H1 (cell line): Measurements from ENCODE around the gene MUC4. TPM values are rescaled to one million over a fixed set of nuclear protein-coding genes. Genes with fewer than 3 reads are reported as not detected.

ENCODE experiments used
- CTCF ChIA-PET: fragments of 300-600 bp; sonication (Branson Sonifier 250); formaldehyde crosslinking; loops from one replicate; lab custom pipeline; 2021; ENCODE audit not compliant: partially characterized antibody; lab: Charles Lee
- POLR2A ChIA-PET: fragments of 300-600 bp; sonication (Branson Sonifier 250); formaldehyde crosslinking; loops from one replicate; lab custom pipeline; 2021; ENCODE audit warnings: inconsistent platforms; ENCODE audit not compliant: partially characterized antibody; lab: Charles Lee
- DNase-seq, 2 experiments: peaks; one replicate each; pipeline versions ENCODE4 v3.0.0 to v3.0.0-alpha.2; 2010 to 2022; ENCODE audit warnings: low spot score in 2 of 2, low read depth in 1 of 2, mixed read lengths in 1 of 2
- FAIRE-seq: peaks from 2 replicates; lab custom pipeline; 2011; peaks lifted over from hg19 to GRCh38; lab: Jason Lieb, UNC
- H2AFZ ChIP-seq: 2 replicates; pipeline ENCODE4 v1.8.1; 2012; ENCODE audit warnings: low read length, inconsistent platforms
- H2AK5ac ChIP-seq: 2 replicates; pipeline ENCODE4 v1.6.1; 2013; ENCODE audit warnings: low read depth, low read length
- H2BK120ac ChIP-seq: replicated peaks from 2 replicates; pipeline ENCODE3; 2013; ENCODE audit warnings: low read depth, low read length, inconsistent platforms
- H2BK12ac ChIP-seq: 2 replicates; pipeline ENCODE4 v1.6.1; 2013; ENCODE audit warnings: low read depth, low read length
- H2BK15ac ChIP-seq: 2 replicates; pipeline ENCODE4 v1.6.1; 2013; ENCODE audit warnings: low read length
- H2BK20ac ChIP-seq: 2 replicates; pipeline ENCODE4 v1.6.1; 2013; ENCODE audit warnings: low read length
- H2BK5ac ChIP-seq: 2 replicates; pipeline ENCODE4 v1.6.1; 2013; ENCODE audit warnings: low read depth, low read length
- H3K14ac ChIP-seq: 2 replicates; pipeline ENCODE4 v1.6.1; 2013; ENCODE audit warnings: inconsistent platforms; ENCODE audit not compliant: insufficient read length
- H3K18ac ChIP-seq: 2 replicates; pipeline ENCODE4 v1.6.1; 2013; ENCODE audit warnings: low read length; ENCODE audit errors: extremely low read depth
- H3K23ac ChIP-seq: 2 replicates; pipeline ENCODE4 v1.6.1; 2013; ENCODE audit warnings: inconsistent platforms; ENCODE audit not compliant: insufficient read length
- H3K23me2 ChIP-seq: 2 replicates; pipeline ENCODE4 v1.6.1; 2013; ENCODE audit warnings: low read depth, low read length
- H3K27ac ChIP-seq: 2 replicates; pipeline ENCODE4 v1.6.1; 2011; ENCODE audit warnings: low read depth, low read length, inconsistent platforms
- H3K27me3 ChIP-seq, 4 experiments: replicated peaks in 1 of 4; 1 replicate in 1 of 4; 2 replicates in 3 of 4; pipeline versions ENCODE4 v1.6.1 to v1.8.1; 2011 to 2013; ENCODE audit warnings: low read length in 3 of 4, mild to moderate bottlenecking in 3 of 4, inconsistent platforms in 2 of 4, mixed read lengths in 2 of 4, moderate library complexity in 1 of 4; ENCODE audit not compliant: control insufficient read depth in 3 of 4, insufficient read depth in 3 of 4; ENCODE audit errors: extremely low read depth in 1 of 4
- H3K36me3 ChIP-seq, 4 experiments: 2 replicates each; pipeline versions ENCODE4 v1.6.1 to v1.8.1; 2011 to 2013; ENCODE audit warnings: mild to moderate bottlenecking in 4 of 4, low read length in 3 of 4, moderate library complexity in 2 of 4, control low read depth in 1 of 4, inconsistent platforms in 1 of 4; ENCODE audit not compliant: insufficient read depth in 4 of 4, control insufficient read depth in 2 of 4
- H3K4ac ChIP-seq: replicated peaks from 2 replicates; pipeline ENCODE3; 2013; ENCODE audit warnings: low read length, low read depth, mixed read lengths, inconsistent platforms; ENCODE audit not compliant: insufficient read length
- H3K4me1 ChIP-seq, 4 experiments: replicated peaks in 1 of 4; 1 replicate in 1 of 4; 2 replicates in 3 of 4; pipeline versions ENCODE4 v1.6.1 to v1.8.1; 2011 to 2013; ENCODE audit warnings: low read length in 3 of 4, inconsistent platforms in 2 of 4, mixed read lengths in 1 of 4; ENCODE audit not compliant: insufficient read depth in 4 of 4, control insufficient read depth in 3 of 4
- H3K4me2 ChIP-seq, 2 experiments: 2 replicates each; pipeline versions ENCODE4 v1.6.1 to v1.8.1; 2011 to 2013; ENCODE audit warnings: low read depth in 2 of 2, low read length in 2 of 2, control low read depth in 1 of 2, inconsistent platforms in 1 of 2, mild to moderate bottlenecking in 1 of 2; ENCODE audit not compliant: insufficient read depth in 1 of 2
- H3K4me3 ChIP-seq, 4 experiments: fragments of 200-600, 300-600 bp in 1 of 4; sonication (generic), shearing (Covaris generic), sonication (Bioruptor Twin) in 1 of 4; 2 replicates each; pipeline versions ENCODE4 v1.5.1 to v1.8.1; 2011 to 2016; ENCODE audit warnings: low read length in 4 of 4, low read depth in 3 of 4, control low read depth in 2 of 4, inconsistent platforms in 2 of 4, mild to moderate bottlenecking in 2 of 4, mixed read lengths in 1 of 4, moderate library complexity in 1 of 4; ENCODE audit not compliant: insufficient read depth in 2 of 4; ENCODE audit errors: extremely low read depth in 1 of 4
- H3K56ac ChIP-seq: replicated peaks from 2 replicates; pipeline ENCODE3; 2013; ENCODE audit warnings: low read depth, mild to moderate bottlenecking, mixed read lengths, low read length, inconsistent platforms; ENCODE audit not compliant: insufficient read length
- H3K79me1 ChIP-seq: 2 replicates; pipeline ENCODE4 v1.6.1; 2013; ENCODE audit warnings: low read depth, low read length, control low read depth
- H3K79me2 ChIP-seq, 2 experiments: 2 replicates each; pipeline versions ENCODE4 v1.6.1 to v1.8.1; 2012 to 2013; ENCODE audit warnings: low read length in 2 of 2, mild to moderate bottlenecking in 2 of 2, inconsistent platforms in 1 of 2; ENCODE audit not compliant: insufficient read depth in 2 of 2, control insufficient read depth in 1 of 2
- H3K9ac ChIP-seq, 4 experiments: replicated peaks in 1 of 4; 1 replicate in 1 of 4; 2 replicates in 3 of 4; pipeline versions ENCODE4 v1.6.1 to v1.8.1; 2011 to 2013; ENCODE audit warnings: low read depth in 3 of 4, low read length in 3 of 4, control low read depth in 2 of 4, mild to moderate bottlenecking in 2 of 4, moderate library complexity in 2 of 4, inconsistent platforms in 1 of 4; ENCODE audit errors: extremely low read depth in 1 of 4
- H3K9me3 ChIP-seq, 2 experiments: 2 replicates each; pipeline versions ENCODE4 v1.6.1 to v1.8.1; 2012 to 2013; ENCODE audit warnings: mild to moderate bottlenecking in 2 of 2, moderate library complexity in 2 of 2, control low read depth in 1 of 2, inconsistent platforms in 1 of 2, low read depth in 1 of 2, low read length in 1 of 2, mixed read lengths in 1 of 2; ENCODE audit not compliant: insufficient read depth in 2 of 2
- H4K20me1 ChIP-seq, 2 experiments: replicated peaks in 1 of 2; 2 replicates each; pipeline versions ENCODE3 to v1.8.1; 2011 to 2013; ENCODE audit warnings: inconsistent platforms in 2 of 2, low read length in 2 of 2, mild to moderate bottlenecking in 1 of 2; ENCODE audit not compliant: insufficient read depth in 2 of 2, control insufficient read depth in 1 of 2
- H4K5ac ChIP-seq: 2 replicates; pipeline ENCODE4 v1.6.1; 2013; ENCODE audit warnings: low read length, low read depth, mixed read lengths, inconsistent platforms; ENCODE audit not compliant: insufficient read length
- H4K8ac ChIP-seq: 2 replicates; pipeline ENCODE4 v1.8.0; 2013; ENCODE audit warnings: mild to moderate bottlenecking, moderate library complexity, low read length, inconsistent platforms; ENCODE audit not compliant: insufficient read depth; ENCODE audit errors: extremely low read depth
- H4K91ac ChIP-seq: replicated peaks from 2 replicates; pipeline ENCODE3; 2013; ENCODE audit warnings: low read length, mixed read lengths, inconsistent platforms; ENCODE audit not compliant: insufficient read length
- CHD1 ChIP-seq: IDR thresholded peaks from 2 replicates; pipeline ENCODE4 v1.6.1; 2012; ENCODE audit warnings: low read depth, low read length, improper control_type of control experiment
- FOSL1 ChIP-seq: IDR thresholded peaks from 2 replicates; pipeline ENCODE4 v1.6.1; 2011; ENCODE audit warnings: mild to moderate bottlenecking, low read depth, low read length, moderate library complexity; ENCODE audit not compliant: insufficient read depth
- NANOG ChIP-seq: IDR thresholded peaks from 2 replicates; pipeline ENCODE4 v1.6.1; 2011; ENCODE audit warnings: low read length, low read depth, mild to moderate bottlenecking, inconsistent platforms; ENCODE audit not compliant: insufficient read depth, poor library complexity, severe bottlenecking
- SP4 ChIP-seq: IDR thresholded peaks from 2 replicates; pipeline ENCODE4 v1.6.1; 2012; ENCODE audit warnings: low read length, inconsistent platforms
- TBP ChIP-seq: IDR thresholded peaks from 2 replicates; pipeline ENCODE4 v1.6.1; 2011; ENCODE audit warnings: low read depth, low read length, improper control_type of control experiment
- WGBS, 2 experiments: shearing (Covaris generic) in 1 of 2; methylation state at CpG; one replicate each; pipeline versions ENCODE4 v1.1.6 to v1.1.7; 2013 to 2015; ENCODE audit warnings: low lambda C conversion rate in 2 of 2, mixed read lengths in 2 of 2, inconsistent platforms in 1 of 2, low coverage in 1 of 2, missing lambda C conversion rate in 1 of 2; ENCODE audit not compliant: insufficient replicate concordance in 2 of 2, insufficient coverage in 1 of 2, insufficient read length in 1 of 2; ENCODE audit errors: extremely low coverage in 1 of 2, missing lambda C conversion rate in 1 of 2; 5-methylcytosine and 5-hydroxymethylcytosine counted together
- polyA plus RNA-seq, 7 experiments: library from polyadenylated mRNA; depleted of rRNA in 3 of 7; stranded (reverse) in 5 of 7; unstranded in 2 of 7; fragments of >200 nt in 5 of 7; fragments of 200-250 nt in 2 of 7; gene quantifications; 1 replicate in 5 of 7; 2 replicates in 1 of 7; 4 replicates in 1 of 7; pipeline versions ENCODE4 v1.2.1 to v1.2.3, GENCODE V29; 2011 to 2013; ENCODE audit warnings: missing spikeins in 2 of 7, mixed read lengths in 2 of 7
- total RNA-seq: library from RNA; stranded (reverse); fragmentation: NEBNext Ultra II Directional; extraction: Animal tissue kit (Norgen Biotek cat#: 25700); gene quantifications from 2 replicates; pipeline ENCODE4 v1.2.1, GENCODE V29; 2021

MUC4 gene
- total and polyA plus RNA-seq, 2 of the 8 experiments (the other 6 are each of a cell fraction or from before 2014, with no cell fraction given): 0.89 to 2.0 TPM

DNA sequence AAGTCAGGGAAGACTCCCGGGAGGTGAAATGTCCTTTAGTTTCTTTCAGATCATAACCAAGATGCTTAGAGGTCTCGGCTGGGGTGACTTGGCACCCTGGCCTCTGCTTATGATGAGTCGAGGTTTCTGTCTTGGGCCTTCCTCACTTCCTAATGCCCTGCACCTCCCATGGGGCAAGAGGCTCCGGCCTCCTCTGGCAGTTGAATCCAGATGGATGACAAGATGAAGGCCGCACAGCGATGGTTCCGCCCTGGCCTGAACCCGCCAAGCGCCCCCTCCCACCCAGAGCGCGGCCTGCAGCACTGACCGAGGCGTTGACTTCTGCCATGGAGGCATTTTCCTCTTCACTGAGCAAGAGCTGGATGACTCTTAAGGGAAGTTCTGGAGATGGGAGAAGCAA lies 59.7 kb downstream of the MUC4 start:
- Histone ChIP-seq H2BK120ac (no peak overlapping the region), H4K20me1 (no peaks in the 10 kb centered on the region), H3K18ac (no peak overlapping the region), H3K4me2 (no peak overlapping the region), H3K4me1 (peaks cover 0 to 10% (median 2%) of the 10 kb centered on the region in 4 experiments; a peak in 3 of 7 replicates), H3K9me3 (peaks cover 0 to 5% of the 10 kb centered on the region in 2 experiments; a peak in 1 of 4 replicates), H3K9ac (no peak overlapping the region), H2BK15ac (no peak overlapping the region), H3K23me2 (no peaks in the 10 kb centered on the region), H3K79me2 (no peaks in the 10 kb centered on the region), H3K27me3 (peaks cover 0 to 14% (median 11%) of the 10 kb centered on the region in 4 experiments; a peak in 6 of 7 replicates), H4K5ac (no peak overlapping the region), H3K4me3 (no peak overlapping the region), H2BK12ac (no peak overlapping the region), H3K23ac (no peak overlapping the region), H3K36me3 (no peaks in the 10 kb centered on the region), H3K79me1 (no peaks in the 10 kb centered on the region), H4K8ac (no peak overlapping the region), H3K27ac (no peak overlapping the region), H2BK5ac (no peak overlapping the region), H2BK20ac (no peak overlapping the region), H3K4ac (no peak overlapping the region), H3K14ac (no peak overlapping the region), H4K91ac (no peak overlapping the region), H2AFZ (no peak overlapping the region), H3K56ac (no peak overlapping the region), H2AK5ac (no peak overlapping the region)
- ChIA-PET CTCF (interaction anchor here (1.0 to 3.8 kb wide), 2 partner anchors 11 to 99 kb away, joined by 3 to 18 read pairs; no protein-coding TSS in a partner anchor), POLR2A (no interaction called here)
- no peak for FAIRE-seq
- TF ChIP-seq CHD1 (no peak), NANOG (no peak), TBP (no peak), SP4 (no peak), FOSL1 (no peak)
- 86% methylated on average over 13 of the region's 13 CpGs; no CpG with 5 or more reads in 1 of the 2 experiments for WGBS, 2 experiments
- DNase-seq: no peak
